HepG2 (cell line): ENCODE data around the gene GLB1L3. TPM values are rescaled to one million over a fixed set of nuclear protein-coding genes. Genes with fewer than 3 reads are reported as not detected.

Source experiments
- ATAC-seq: fragments of 200-7000 bp; cut with Tn5 transposase; 3 replicates; pipeline ENCODE4 v1.9.1; 2020; ENCODE audit warnings: mild to moderate bottlenecking, moderate library complexity
- BruUV-seq: library from RNA; stranded (reverse); fragments of 400-500 nt; replicated peaks from 2 replicates; lab custom pipeline; 2021; lab: Mats Ljungman, UMichigan
- CTCF ChIA-PET: fragments of 300-600 bp; formaldehyde crosslinking; extraction: SDS; loops from one replicate; lab custom pipeline; 2021; ENCODE audit warnings: low total read pairs, inconsistent platforms, low intra/inter-chr PET ratio; lab: Yijun Ruan, JAX
- POLR2A ChIA-PET: fragments of 350-600 bp; sonication (Branson Sonifier 250); formaldehyde crosslinking; loops from one replicate; lab custom pipeline; 2020; ENCODE audit warnings: antibody characterized with exemption, inconsistent platforms; lab: Yijun Ruan, JAX
- DNase-seq: peaks from one replicate; pipeline ENCODE4 v3.0.0-alpha.2; 2015; ENCODE audit warnings: low spot score
- FAIRE-seq: peaks from 3 replicates; lab custom pipeline; 2011; peaks lifted over from hg19 to GRCh38; lab: Jason Lieb, UNC
- H2AFZ ChIP-seq: one replicate; pipeline ENCODE4 v1.6.1; 2011; ENCODE audit warnings: low read length, inconsistent platforms
- H3K27ac ChIP-seq: fragments of 300-600 bp; 3 replicates; pipeline ENCODE4 v1.8.0; 2011; ENCODE audit warnings: mixed run types, mild to moderate bottlenecking, mixed read lengths, low read length, inconsistent platforms; ENCODE audit not compliant: insufficient read depth; ENCODE audit errors: extremely low read length
- H3K27me3 ChIP-seq, 2 experiments: fragments of 200-600 bp in 1 of 2; 2 replicates in 1 of 2; 3 replicates in 1 of 2; pipeline versions ENCODE4 v1.6.0 to v1.8.0; 2011; ENCODE audit warnings: low read length in 2 of 2, mild to moderate bottlenecking in 2 of 2, moderate library complexity in 2 of 2, inconsistent platforms in 1 of 2; ENCODE audit not compliant: insufficient read depth in 2 of 2, control insufficient read depth in 1 of 2
- H3K36me3 ChIP-seq, 2 experiments: fragments of 200-600 bp in 1 of 2; replicated peaks in 1 of 2; 2 replicates in 1 of 2; 3 replicates in 1 of 2; pipeline versions ENCODE4 v1.5.1 to v1.8.0; 2011; ENCODE audit warnings: low read length in 2 of 2, inconsistent platforms in 1 of 2; ENCODE audit not compliant: insufficient read depth in 2 of 2, control insufficient read depth in 1 of 2
- H3K4me1 ChIP-seq: 2 replicates; pipeline ENCODE4 v1.5.1; 2012; ENCODE audit warnings: low read length, inconsistent platforms; ENCODE audit not compliant: insufficient read depth
- H3K4me2 ChIP-seq: 2 replicates; pipeline ENCODE4 v1.6.0; 2011; ENCODE audit warnings: low read depth, low read length, inconsistent platforms
- H3K4me3 ChIP-seq, 3 experiments: fragments of 200-600 bp in 1 of 3; sonication (generic), shearing (Covaris generic) in 1 of 3; replicated peaks in 1 of 3; 2 replicates each; pipeline ENCODE4 v1.5.1; 2011 to 2016; ENCODE audit warnings: low read length in 3 of 3, inconsistent platforms in 2 of 3, low read depth in 2 of 3, mild to moderate bottlenecking in 2 of 3, control low read depth in 1 of 3, mixed read lengths in 1 of 3; ENCODE audit not compliant: insufficient read depth in 1 of 3
- H3K79me2 ChIP-seq: one replicate; pipeline ENCODE4 v1.6.1; 2011; ENCODE audit warnings: low read length, inconsistent platforms; ENCODE audit not compliant: insufficient read depth
- H3K9ac ChIP-seq: 2 replicates; pipeline ENCODE4 v1.6.0; 2011; ENCODE audit warnings: mild to moderate bottlenecking, low read depth, low read length, inconsistent platforms; ENCODE audit not compliant: insufficient read depth
- H3K9me3 ChIP-seq: 2 replicates; pipeline ENCODE4 v1.5.1; 2012; ENCODE audit warnings: mild to moderate bottlenecking, low read length
- H4K20me1 ChIP-seq: 2 replicates; pipeline ENCODE4 v1.6.0; 2011; ENCODE audit warnings: inconsistent platforms, mild to moderate bottlenecking, low read length, moderate library complexity; ENCODE audit not compliant: insufficient read depth
- KDM5A ChIP-seq: fragments of 200-600 bp; sonication (generic); IDR thresholded peaks from 2 replicates; pipeline ENCODE4 v1.7.0; 2018; ENCODE audit warnings: antibody characterized with exemption, mild to moderate bottlenecking, low read length, borderline replicate concordance
- KLF13 ChIP-seq: sonication (generic); formaldehyde crosslinking; IDR thresholded peaks from 2 replicates; pipeline ENCODE4 v1.4.0; 2020; ENCODE audit warnings: mild to moderate bottlenecking, missing genetic modification reagents
- MAFF ChIP-seq: IDR thresholded peaks from 2 replicates; pipeline ENCODE4 v1.6.1; 2011; ENCODE audit warnings: low read depth, low read length, improper control_type of control experiment
- MLX ChIP-seq: IDR thresholded peaks from 2 replicates; pipeline ENCODE4 v1.6.1; 2016
- POLR2AphosphoS2 ChIP-seq: IDR thresholded peaks from 2 replicates; pipeline ENCODE4 v1.6.1; 2011; ENCODE audit warnings: low read depth, low read length, improper control_type of control experiment
- REXO4 ChIP-seq: sonication (generic); formaldehyde crosslinking; IDR thresholded peaks from 2 replicates; pipeline ENCODE4 v1.8.0; 2022; ENCODE audit warnings: missing genetic modification reagents, mild to moderate bottlenecking, borderline replicate concordance
- SKI ChIP-seq: fragments of 450-650 bp; IDR thresholded peaks from one replicate; pipeline ENCODE4 v1.6.1; 2018; ENCODE audit warnings: mild to moderate bottlenecking; ENCODE audit not compliant: partially characterized antibody
- SRSF4 ChIP-seq: fragments of 200-400 bp; formaldehyde crosslinking; IDR thresholded peaks from one replicate; pipeline ENCODE4 v1.6.1; 2018; ENCODE audit warnings: mild to moderate bottlenecking, low read depth, low read length, moderate library complexity; ENCODE audit not compliant: poor library complexity, severe bottlenecking
- SRY ChIP-seq: sonication (generic); formaldehyde crosslinking; IDR thresholded peaks from 2 replicates; pipeline ENCODE4 v1.8.0; 2022; ENCODE audit warnings: mild to moderate bottlenecking, missing genetic modification reagents
- ZFP62 ChIP-seq: sonication (generic); formaldehyde crosslinking; IDR thresholded peaks from 2 replicates; pipeline ENCODE4 v1.4.0; 2020; ENCODE audit warnings: missing genetic modification reagents
- ZNF124 ChIP-seq: sonication (generic); formaldehyde crosslinking; IDR thresholded peaks from 2 replicates; pipeline ENCODE4 v1.4.0; 2020; ENCODE audit warnings: missing genetic modification reagents
- ZNF264 ChIP-seq: sonication (generic); formaldehyde crosslinking; IDR thresholded peaks from 2 replicates; pipeline ENCODE4 v1.4.0; 2020; ENCODE audit warnings: missing genetic modification reagents
- ZNF329 ChIP-seq: sonication (generic); formaldehyde crosslinking; IDR thresholded peaks from 2 replicates; pipeline ENCODE4 v1.9.0; 2021; ENCODE audit warnings: low read depth, mild to moderate bottlenecking, missing genetic modification reagents
- ZNF549 ChIP-seq: sonication (generic); formaldehyde crosslinking; IDR thresholded peaks from 2 replicates; pipeline ENCODE4 v1.5.0; 2020; ENCODE audit warnings: missing genetic modification reagents
- ZNF816 ChIP-seq: sonication (generic); formaldehyde crosslinking; IDR thresholded peaks from 2 replicates; pipeline ENCODE4 v1.8.0; 2022; ENCODE audit warnings: missing genetic modification reagents, mild to moderate bottlenecking, borderline replicate concordance
- WGBS: methylation state at CpG from one replicate; pipeline ENCODE4 v1.1.6; 2017; ENCODE audit warnings: low lambda C conversion rate; 5-methylcytosine and 5-hydroxymethylcytosine counted together
- in situ Hi-C: cut with HindIII; loops from 2 replicates; pipeline ENCODE4 v1.10.0; 2017; ENCODE audit warnings: low pct_unique_long_range_greater_than_20kb; ENCODE audit not compliant: extremely low pct_ligation_motif_present
- intact Hi-C: fragments of 100-400 bp; cut with micrococcal nuclease; formaldehyde crosslinking; loops from one replicate; pipeline ENCODE4 v1.10.0; 2022; ENCODE audit not compliant: unreplicated experiment
- polyA plus RNA-seq, 8 experiments: library from polyadenylated mRNA; depleted of rRNA in 3 of 8; stranded (reverse) in 7 of 8; unstranded in 1 of 8; fragments of >200 nt; fragmentation: Illumina TruSeq in 4 of 8; extraction: Trizol in 4 of 8; gene quantifications; 2 replicates each; pipeline versions ENCODE4 v1.2.1 to v1.2.3, GENCODE V29; 2011 to 2016; ENCODE audit warnings: low read depth in 4 of 8, missing spikeins in 1 of 8, mixed read lengths in 1 of 8; ENCODE audit not compliant: insufficient read depth in 1 of 8
- total RNA-seq, 5 experiments: library from RNA; depleted of rRNA; stranded (reverse); fragments of >200 nt; fragmentation: Illumina TruSeq; extraction: Trizol; gene quantifications; 2 replicates each; pipeline ENCODE4 v1.2.3, GENCODE V29; 2016; ENCODE audit warnings: low read depth in 1 of 5
- TF ChIP-seq, protein P1 (sequence below): sonication (generic); formaldehyde crosslinking; conservative IDR thresholded peaks from 2 replicates; pipeline ENCODE4 v1.4.0; 2020; ENCODE audit warnings: mild to moderate bottlenecking, missing genetic modification reagents, moderate library complexity
- TF ChIP-seq, protein P2 (sequence below): sonication (generic); formaldehyde crosslinking; IDR thresholded peaks from 2 replicates; pipeline ENCODE4 v1.4.0; 2020; ENCODE audit warnings: mild to moderate bottlenecking, missing genetic modification reagents

Gene GLB1L3
- total and polyA plus RNA-seq, 2 of the 13 experiments (the other 11 are each of a cell fraction or from before 2014, with no cell fraction given): not detected

DNA sequence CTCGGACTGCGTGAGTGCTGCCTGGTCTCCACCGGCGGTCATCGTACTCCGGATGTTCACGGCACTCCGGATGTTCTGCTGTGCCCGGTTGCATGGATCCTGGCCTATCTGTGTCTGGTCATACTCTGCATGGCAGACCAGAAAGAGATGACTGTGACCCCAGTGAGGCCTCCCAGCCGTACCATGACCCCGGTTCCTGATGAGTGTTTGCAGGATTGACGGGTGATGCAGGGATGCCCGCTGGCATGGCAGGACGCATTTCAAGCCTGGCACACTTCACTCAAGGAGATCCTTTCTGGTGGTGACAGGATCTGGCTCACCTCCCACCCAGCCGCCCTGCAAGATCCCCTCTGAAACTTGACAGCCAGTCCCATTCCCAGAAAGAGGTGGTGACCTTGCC is 61.9 kb downstream of the GLB1L3 start (continued):
- TF ChIP-seq ZNF549 (CRISPR knock-in tag) (no peak), ZNF264 (CRISPR knock-in tag) (no peak), KDM5A (no peak), ZFP62 (CRISPR knock-in tag) (no peak), ZNF124 (CRISPR knock-in tag) (no peak), ZNF329 (CRISPR knock-in tag) (no peak)
- TF ChIP-seq, protein P1, sequence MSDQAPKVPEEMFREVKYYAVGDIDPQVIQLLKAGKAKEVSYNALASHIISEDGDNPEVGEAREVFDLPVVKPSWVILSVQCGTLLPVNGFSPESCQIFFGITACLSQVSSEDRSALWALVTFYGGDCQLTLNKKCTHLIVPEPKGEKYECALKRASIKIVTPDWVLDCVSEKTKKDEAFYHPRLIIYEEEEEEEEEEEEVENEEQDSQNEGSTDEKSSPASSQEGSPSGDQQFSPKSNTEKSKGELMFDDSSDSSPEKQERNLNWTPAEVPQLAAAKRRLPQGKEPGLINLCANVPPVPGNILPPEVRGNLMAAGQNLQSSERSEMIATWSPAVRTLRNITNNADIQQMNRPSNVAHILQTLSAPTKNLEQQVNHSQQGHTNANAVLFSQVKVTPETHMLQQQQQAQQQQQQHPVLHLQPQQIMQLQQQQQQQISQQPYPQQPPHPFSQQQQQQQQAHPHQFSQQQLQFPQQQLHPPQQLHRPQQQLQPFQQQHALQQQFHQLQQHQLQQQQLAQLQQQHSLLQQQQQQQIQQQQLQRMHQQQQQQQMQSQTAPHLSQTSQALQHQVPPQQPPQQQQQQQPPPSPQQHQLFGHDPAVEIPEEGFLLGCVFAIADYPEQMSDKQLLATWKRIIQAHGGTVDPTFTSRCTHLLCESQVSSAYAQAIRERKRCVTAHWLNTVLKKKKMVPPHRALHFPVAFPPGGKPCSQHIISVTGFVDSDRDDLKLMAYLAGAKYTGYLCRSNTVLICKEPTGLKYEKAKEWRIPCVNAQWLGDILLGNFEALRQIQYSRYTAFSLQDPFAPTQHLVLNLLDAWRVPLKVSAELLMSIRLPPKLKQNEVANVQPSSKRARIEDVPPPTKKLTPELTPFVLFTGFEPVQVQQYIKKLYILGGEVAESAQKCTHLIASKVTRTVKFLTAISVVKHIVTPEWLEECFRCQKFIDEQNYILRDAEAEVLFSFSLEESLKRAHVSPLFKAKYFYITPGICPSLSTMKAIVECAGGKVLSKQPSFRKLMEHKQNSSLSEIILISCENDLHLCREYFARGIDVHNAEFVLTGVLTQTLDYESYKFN (CRISPR knock-in tag): no peak

DNA sequence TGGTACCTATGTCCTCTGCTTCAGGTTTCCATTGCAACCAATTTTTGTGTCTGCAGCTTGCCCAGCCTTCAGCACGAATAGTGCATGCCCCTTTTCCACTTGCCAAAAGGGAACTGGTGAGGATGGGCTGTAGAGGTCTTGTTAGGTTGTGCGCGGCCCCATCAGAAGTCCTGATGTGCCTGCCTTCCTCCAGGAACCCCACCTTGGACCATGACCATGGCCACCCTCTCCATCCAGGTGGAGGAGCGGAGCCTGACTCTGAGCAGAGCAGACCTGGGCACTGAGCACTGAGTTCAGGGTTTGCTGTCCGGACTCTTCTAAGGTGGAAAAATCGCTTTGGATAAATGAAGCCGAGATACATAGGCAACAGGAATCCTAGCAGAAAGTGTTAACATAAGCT is 62.5 kb downstream of the GLB1L3 start:
- in situ Hi-C loops: no loop called here
- no TSS peak for BruUV-seq
- DNase-seq (no peak), ATAC-seq (no peak), FAIRE-seq (no peak)
- H3K27me3 ChIP-seq: peaks cover 2 to 22% of the 10 kb centered on the region in 2 experiments; a peak in 3 of 5 replicates
- POLR2A ChIA-PET: no interaction called here
- no peaks in the 10 kb centered on the region for H3K36me3 ChIP-seq
- no peak overlapping the region for H3K4me2 ChIP-seq
- CTCF ChIA-PET: no interaction called here
- no peaks in the 10 kb centered on the region for H3K9me3 ChIP-seq
- 19% methylated on average over 3 of the region's 7 CpGs for WGBS
- no peaks in the 10 kb centered on the region for H3K4me1 ChIP-seq
- H4K20me1 ChIP-seq: 0 out of 2 replicates have a peak, but pooled peaks cover 3% of the 10 kb centered on the region
- no peaks in the 10 kb centered on the region for H3K79me2 ChIP-seq
- no peak overlapping the region for H3K27ac ChIP-seq
- intact Hi-C loops: no loop called here
- no peak overlapping the region for H3K4me3 ChIP-seq
- H2AFZ ChIP-seq: no peak overlapping the region
- H3K9ac ChIP-seq: no peak overlapping the region
- TF ChIP-seq KLF13 (CRISPR knock-in tag) (no peak), REXO4 (CRISPR knock-in tag) (no peak), MAFF (no peak), POLR2AphosphoS2 (no peak), SRY (CRISPR knock-in tag) (no peak), MLX (CRISPR knock-in tag) (no peak), ZNF816 (CRISPR knock-in tag) (no peak), SRSF4 (no peak), SKI (no peak)
- TF ChIP-seq, protein P2, sequence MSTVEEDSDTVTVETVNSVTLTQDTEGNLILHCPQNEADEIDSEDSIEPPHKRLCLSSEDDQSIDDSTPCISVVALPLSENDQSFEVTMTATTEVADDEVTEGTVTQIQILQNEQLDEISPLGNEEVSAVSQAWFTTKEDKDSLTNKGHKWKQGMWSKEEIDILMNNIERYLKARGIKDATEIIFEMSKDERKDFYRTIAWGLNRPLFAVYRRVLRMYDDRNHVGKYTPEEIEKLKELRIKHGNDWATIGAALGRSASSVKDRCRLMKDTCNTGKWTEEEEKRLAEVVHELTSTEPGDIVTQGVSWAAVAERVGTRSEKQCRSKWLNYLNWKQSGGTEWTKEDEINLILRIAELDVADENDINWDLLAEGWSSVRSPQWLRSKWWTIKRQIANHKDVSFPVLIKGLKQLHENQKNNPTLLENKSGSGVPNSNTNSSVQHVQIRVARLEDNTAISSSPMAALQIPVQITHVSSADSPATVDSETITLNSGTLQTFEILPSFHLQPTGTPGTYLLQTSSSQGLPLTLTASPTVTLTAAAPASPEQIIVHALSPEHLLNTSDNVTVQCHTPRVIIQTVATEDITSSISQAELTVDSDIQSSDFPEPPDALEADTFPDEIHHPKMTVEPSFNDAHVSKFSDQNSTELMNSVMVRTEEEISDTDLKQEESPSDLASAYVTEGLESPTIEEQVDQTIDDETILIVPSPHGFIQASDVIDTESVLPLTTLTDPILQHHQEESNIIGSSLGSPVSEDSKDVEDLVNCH (CRISPR knock-in tag): no peak
